22Rv1 (cell line): ENCODE measurements around the gene KCNK6.

Experiments
- H3K27ac ChIP-seq: fragments of 450-650 bp; 2 replicates; pipeline ENCODE4 v1.5.1; 2017
- ZFX ChIP-seq: fragments of 450-650 bp; IDR thresholded peaks from 2 replicates; pipeline ENCODE4 v1.6.1; 2017; ENCODE audit warnings: antibody characterized with exemption, borderline replicate concordance
- TF ChIP-seq, protein P1 (sequence below): fragments of 450-650 bp; IDR thresholded peaks from 2 replicates; pipeline ENCODE4 v1.5.1; 2017; ENCODE audit warnings: mild to moderate bottlenecking

The KCNK6 gene

GRCh38 chr19:38374332-38375097, 54.9 kb downstream of the KCNK6 start, which contains the start of gene PSMD8:
Gene PSMD8 (plus strand): TSS chr19:38374571. CDS start chr19:38374602, 31 bp downstream.
- TF ChIP-seq, protein P1, sequence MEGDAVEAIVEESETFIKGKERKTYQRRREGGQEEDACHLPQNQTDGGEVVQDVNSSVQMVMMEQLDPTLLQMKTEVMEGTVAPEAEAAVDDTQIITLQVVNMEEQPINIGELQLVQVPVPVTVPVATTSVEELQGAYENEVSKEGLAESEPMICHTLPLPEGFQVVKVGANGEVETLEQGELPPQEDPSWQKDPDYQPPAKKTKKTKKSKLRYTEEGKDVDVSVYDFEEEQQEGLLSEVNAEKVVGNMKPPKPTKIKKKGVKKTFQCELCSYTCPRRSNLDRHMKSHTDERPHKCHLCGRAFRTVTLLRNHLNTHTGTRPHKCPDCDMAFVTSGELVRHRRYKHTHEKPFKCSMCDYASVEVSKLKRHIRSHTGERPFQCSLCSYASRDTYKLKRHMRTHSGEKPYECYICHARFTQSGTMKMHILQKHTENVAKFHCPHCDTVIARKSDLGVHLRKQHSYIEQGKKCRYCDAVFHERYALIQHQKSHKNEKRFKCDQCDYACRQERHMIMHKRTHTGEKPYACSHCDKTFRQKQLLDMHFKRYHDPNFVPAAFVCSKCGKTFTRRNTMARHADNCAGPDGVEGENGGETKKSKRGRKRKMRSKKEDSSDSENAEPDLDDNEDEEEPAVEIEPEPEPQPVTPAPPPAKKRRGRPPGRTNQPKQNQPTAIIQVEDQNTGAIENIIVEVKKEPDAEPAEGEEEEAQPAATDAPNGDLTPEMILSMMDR, result peak; percentile 50
- TF ChIP-seq ZFX, result no peak
- H3K27ac ChIP-seq, result peak within 1 kb of the TSS; percentile 74

- TF ChIP-seq, protein P1, result no peak
- TF ChIP-seq ZFX, result no peak
- peak overlapping the region; percentile 74 for H3K27ac ChIP-seq
These were observed 55.5 kb downstream of the KCNK6 start for GRCh38 chr19:38375098-38375493.

DNA sequence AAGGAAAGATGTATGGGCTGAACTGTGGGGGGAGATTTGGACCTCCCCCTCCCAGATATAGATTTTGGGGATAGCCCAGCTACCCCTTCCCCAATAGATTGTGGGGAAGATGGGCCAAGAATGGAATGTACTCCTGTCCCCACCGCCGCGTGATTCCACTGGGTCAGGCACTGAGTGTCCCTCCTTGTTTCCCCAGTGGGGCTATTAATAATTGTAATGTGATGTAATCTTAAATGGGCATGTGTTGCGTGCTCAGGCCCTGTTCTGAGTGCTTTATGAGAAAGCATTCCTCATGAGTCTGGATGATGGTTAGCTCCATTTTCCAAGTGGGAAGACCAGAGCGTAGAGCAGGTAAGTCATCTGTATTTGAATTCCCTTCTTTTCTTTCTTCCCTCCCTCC, 56.1 kb downstream of the KCNK6 start:
- TF ChIP-seq, protein P1, result no peak
- TF ChIP-seq ZFX, result no peak
- H3K27ac ChIP-seq, result peak overlapping the region; percentile 74

DNA sequence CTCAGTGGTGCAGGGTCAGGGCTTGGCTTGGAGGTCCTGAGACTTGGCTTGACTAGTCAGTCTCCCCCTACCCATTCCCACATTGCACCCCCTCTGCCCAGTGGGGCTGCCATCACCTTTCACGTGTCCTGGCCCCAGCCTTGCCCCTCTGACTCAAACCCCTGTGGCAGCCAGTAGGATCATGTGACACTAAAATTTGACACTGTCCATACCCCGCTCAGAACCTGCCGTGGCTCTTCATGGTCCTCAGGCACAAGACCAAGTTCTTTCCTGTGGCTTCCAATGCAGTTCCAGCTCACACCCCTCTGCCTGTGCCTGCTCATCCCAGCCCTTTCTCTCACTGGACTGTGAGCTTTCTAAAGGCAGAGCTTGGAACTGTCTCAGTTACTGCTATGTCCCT, 56.9 kb downstream of the KCNK6 start:
- H3K27ac ChIP-seq, result peak overlapping the region; percentile 74; the same call in 1 of the 2 replicates
- no peak for TF ChIP-seq ZFX

DNA sequence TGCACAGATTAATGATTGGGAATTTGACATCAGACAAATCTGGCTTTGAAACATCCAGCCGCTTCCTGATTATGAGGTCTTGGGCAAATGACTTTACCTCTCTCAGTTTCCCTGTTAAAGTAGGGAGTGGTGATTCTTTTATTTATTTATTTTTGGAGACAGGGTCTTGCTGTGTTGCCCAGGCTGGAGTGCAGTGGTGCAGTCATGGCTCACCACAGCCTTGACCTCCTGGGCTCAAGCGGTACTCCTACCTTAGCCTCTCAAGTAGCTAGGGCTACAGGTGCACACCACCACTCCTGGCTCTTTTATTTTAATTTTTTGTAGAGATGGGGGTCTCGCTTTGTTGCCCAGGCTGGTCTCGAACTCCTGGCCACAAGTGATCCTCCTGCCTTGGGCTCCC, 57.4 kb downstream of the KCNK6 start:
- peak overlapping the region; percentile 20; the same call in 1 of the 2 replicates for H3K27ac ChIP-seq
- TF ChIP-seq, protein P1, result no peak
- no peak for TF ChIP-seq ZFX

DNA sequence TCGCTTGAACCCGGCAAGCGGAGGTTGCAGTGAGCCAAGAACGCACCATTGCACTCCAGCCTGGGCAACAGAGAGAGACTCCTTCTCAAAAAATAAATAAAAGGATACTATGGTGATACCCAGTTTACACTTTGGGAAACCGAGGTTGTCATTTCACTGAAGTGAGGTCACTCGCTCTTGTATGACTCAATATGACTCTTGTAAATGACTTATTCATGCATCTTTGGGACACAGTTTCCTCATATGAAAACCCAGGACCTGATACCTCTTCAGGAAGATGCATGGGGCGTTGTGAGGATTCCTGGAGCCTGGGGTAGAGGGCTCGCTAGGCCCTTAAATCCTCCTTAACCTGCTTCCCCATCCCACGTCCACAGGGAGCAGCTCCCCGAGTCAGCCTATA, 59.2 kb downstream of the KCNK6 start:
- TF ChIP-seq, protein P1, result no peak
- TF ChIP-seq ZFX, result no peak
- peak overlapping the region; percentile 18 for H3K27ac ChIP-seq

DNA sequence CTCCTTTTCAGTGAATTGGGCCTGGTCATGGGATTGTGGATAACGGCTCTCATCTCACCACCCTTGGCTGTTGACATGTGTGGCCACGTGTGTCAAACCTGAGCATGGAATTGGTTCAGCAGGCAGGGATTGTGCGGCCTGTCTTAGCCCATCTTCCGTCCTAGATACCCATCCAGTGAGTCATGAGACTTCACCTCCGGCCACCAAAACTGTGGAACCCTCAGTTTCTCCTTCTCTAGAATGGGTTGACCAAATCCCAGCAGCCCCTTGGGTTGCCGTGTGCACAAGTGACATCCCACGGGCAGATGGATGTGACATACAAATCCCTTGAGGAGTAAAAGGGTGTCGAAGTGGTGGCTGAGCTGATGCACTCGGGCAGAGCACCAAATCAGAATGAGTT, 61.5 kb downstream of the KCNK6 start:
- no peak overlapping the region; the same call in 1 of the 2 replicates for H3K27ac ChIP-seq
- TF ChIP-seq ZFX, result no peak
- TF ChIP-seq, protein P1, result no peak
